GM19324 (cell line): ENCODE results near the gene VWCE.

Experiments used
- ATAC-seq: cut with Tn5 transposase; IDR thresholded peaks from one replicate; pipeline ENCODE4 v1.9.1; 2021; ENCODE audit warnings: mild to moderate bottlenecking, moderate library complexity; ENCODE audit not compliant: unreplicated experiment, low FRiP score

The VWCE gene

DNA sequence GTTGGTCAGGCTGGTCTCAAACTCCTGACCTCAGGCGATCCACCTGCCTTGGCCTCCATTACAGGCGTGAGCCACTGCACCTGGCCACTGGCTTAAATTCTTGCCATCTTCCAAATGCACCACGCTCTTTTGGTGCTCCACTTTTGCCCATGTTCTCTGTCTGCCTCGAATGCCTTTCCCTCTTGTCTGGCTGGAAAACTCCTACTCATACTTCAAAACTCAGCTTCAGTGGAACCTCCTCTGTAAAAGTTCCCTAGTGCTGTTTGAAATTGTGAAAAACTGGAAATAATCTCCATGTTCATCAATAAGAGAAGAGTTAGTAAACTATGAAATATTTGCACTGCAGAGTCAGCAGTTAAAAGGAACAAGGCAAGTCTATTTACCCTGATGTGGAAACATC is 11.5 kb downstream of the VWCE start:
- no peak for ATAC-seq

GRCh38 chr11:61281581-61282250 is 13.4 kb downstream of the VWCE start:
- ATAC-seq = no peak

DNA sequence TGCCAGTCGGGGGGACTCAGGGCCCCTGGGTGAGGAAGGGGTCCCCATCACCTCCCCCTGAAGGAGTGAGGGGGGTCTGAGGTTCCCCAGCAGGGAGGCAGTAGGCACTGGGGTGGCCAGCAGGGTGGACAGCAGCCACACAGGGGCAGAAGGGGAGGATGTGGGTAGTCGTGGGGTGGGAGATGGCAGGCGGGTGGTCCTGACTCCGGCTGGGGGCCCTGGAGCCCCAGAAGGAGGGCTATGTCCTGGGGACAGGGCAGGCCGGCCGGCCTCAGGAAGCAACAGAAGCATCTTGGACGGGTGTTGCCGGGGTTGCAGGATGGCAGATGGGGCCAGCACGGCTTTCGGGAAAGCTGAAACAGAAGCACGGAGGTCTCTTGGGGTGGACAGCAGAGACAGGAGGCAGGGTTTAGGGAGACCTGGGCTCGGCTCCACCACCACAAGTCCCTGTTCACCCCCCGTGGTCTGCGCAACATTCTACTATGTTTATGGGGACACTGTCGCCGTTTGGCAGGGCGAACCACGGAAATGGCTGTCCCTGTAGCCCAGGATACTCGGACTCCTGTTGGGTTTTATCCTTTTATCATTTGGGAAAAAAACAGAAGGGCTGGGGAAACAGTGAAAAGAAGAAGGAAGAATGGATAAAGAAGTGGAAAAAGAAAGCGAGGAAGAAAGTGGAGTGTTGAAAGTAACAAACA is 14.1 kb downstream of the VWCE start:
- ATAC-seq = no peak

DNA sequence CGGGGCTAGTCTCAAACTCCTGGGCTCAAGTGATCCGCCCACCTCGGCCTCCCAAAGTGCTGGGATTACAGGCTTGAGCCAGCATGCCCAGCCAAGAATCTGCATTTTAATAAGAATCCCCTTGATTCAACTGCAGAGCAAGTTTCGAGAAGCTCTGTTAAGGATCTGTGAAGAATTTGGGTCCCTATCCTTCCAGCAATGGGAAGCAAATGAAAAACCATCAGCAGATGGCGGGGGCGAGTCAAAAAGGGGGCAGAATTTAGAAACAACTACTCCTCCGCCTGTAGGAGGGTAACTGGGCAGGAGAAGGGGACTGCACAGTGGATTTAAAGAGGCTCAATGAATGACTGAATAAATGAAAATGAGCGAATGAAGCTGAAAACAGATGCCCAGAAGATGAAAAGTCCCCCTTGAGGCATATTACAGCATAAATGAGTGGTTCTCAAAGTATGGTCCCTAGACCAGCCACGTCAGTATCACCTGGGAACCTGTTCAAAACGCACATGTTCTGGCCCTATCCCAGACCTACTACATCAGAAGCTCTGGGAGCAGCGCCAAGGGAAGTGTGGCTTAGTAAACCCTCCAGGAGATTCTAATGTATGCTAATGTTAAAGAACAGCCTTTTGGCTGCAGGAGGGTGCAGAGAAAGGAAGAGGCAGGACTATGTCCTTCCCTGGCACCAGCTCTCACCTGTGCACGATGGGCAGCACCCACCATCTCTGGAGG is 15.0 kb downstream of the VWCE start:
- ATAC-seq = no peak

- ATAC-seq = no peak
These were observed 17.1 kb downstream of the VWCE start for GRCh38 chr11:61278001-61278470.

GRCh38 chr11:61277186-61278000 is 17.7 kb downstream of the VWCE start:
- ATAC-seq = no peak

DNA sequence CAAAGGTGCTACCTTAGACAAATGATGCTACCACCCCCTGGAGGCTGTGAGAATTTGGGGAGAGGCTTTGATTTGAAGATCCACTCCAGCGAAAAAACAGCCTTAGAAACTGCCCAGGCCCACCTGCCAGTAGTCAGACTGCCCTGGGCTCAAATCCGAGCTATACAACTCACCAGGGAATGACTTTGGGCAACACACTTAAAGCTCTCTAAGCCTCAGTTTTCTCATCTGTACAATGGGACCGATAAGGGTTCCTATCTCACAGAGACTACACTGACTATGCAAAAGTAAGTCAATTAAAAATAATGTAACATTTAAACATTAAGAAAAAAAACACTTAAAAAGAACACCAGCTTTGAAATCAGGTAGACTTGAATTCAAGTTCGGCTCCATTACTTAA is 19.9 kb downstream of the VWCE start:
- ATAC-seq = no peak

DNA sequence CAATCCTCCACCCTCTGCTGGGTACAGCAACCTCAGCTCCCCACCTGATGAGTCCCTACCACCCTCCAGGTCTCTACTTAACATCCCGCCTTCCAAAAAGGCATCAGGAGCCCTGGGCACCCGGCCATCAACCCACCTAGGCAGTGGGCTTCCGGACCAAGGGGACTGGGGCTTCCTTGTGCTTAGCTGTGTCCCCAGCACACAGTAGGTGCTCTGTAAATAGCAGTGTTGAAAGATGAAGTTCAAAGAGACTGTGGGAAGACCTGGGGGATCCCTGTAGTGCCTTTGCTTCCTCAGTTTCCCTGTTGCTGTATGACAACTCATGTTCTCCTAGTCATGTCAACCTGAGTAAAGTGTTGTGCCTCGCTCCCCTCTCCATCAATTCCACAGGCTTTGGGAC is 21.0 kb downstream of the VWCE start:
- no peak for ATAC-seq

- ATAC-seq = no peak
These were observed 21.7 kb downstream of the VWCE start for GRCh38 chr11:61273178-61274078.

GRCh38 chr11:61272731-61273130 is 22.4 kb downstream of the VWCE start:
- ATAC-seq = no peak

DNA sequence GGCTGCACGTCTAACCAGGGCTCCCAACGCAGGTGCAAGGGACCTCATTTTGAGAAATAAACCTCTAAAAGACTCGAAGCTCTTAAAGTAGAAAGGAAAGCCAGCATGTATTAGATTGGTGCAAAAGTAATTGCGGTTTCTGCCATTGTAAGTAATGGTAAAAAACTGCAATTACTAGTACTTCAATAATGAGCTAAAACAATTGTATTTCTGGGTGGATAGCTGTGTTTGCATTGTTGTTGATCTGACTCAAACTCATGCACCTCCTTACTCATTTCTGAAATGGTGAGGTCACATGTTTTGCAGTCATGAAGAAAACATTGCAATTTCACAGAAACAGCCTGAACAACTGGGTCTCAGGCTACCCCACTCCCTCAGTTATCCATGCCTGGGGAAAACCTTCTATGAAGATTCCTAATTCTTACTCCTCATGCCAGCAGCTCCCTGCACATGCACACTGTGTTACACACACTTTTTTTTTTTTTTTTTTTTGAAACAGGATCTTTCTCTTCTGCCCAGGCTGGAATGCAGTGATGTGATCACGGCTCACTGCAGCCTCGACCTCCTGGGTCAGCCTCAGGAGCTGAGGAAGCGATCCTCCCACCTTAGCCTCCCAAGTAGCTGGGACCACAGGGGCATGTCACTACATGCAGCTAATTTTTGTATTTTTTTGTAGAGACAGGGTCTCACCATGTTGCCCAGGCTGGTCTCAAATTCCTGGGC is 24.6 kb downstream of the VWCE start:
- no peak for ATAC-seq

GRCh38 chr11:61268588-61269250 is 26.4 kb downstream of the VWCE start:
- ATAC-seq = no peak

DNA sequence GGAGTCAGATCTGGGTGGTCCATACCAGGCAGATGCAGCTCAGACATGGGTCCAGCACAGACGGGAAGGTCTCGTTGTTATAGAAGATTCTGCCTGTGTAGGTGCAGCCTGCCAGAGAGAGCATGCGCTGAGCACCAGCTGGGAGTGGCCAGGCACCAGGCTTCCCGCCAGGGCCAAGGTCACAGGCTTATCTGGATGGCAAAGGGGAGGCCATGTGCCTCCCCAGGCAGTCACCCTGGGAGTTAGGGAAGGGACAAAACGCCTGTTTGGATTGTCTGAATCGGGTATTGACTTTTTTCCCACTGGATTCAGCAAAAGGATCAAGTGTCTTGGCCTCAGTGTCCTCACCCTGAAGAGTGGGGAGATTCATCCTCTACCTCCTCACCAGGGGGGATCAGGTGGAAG is 27.7 kb downstream of the VWCE start:
- ATAC-seq = no peak

- no peak for ATAC-seq
These were observed 28.5 kb downstream of the VWCE start for GRCh38 chr11:61266602-61267001.

DNA sequence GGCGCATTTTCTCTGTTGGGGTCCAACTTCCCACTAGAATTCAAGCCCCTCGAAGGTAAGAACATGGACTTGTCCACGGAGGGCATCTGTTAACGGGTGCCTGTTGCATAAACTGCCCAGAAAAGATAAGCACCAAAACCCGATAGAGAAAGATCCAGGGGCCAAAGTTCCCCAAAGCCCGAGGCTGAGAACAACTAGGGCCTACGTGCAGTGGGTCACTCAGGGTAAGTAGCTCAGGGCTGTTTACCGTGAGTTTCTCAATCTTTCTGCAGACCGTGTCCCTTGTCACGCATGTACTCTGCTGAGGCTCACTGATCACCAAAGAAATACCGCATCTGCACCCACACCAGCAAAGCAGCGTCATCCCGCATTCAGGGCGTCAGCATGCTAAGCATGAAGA is 29.8 kb downstream of the VWCE start:
- no peak for ATAC-seq

DNA sequence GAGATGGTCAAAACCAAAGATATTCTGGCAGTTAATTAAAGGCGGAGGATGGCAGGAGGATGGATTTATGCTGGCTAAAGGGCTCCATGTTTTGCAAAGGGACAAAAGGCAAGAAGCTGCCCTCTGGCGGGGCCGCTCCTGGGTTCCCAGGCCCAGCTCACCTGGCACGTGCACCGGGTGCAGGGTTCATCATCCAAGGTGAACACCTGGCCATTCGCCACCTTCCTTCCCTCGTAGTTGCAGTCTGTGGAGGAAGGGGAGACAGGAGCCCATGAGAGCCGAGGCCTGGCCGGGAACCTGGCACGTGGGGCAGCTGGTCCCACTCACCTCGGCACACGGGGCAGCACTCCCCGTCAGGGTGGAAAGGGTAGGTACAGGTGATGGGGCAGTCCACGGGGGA is 30.3 kb downstream of the VWCE start:
- no peak for ATAC-seq

DNA sequence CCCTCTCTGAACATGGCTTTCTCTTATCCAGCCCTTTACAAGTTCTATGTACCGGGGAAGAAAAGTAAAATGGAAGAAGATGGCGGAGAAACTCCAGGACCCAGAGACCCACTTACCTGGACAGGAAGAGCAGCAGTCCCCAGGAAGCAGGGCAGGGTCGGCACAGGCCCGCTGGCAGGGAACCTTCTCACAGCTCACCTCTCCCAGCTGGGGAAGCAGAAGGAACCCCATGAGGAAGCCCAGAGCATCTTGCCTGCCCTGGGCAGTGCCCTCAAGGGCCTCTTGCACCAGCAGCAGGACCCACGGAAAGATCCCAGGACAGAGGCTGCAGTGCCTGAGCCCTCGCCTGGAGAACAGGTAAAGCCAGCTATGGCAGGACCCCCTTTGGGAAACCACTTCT is 30.7 kb downstream of the VWCE start:
- no peak for ATAC-seq

GRCh38 chr11:61259363-61259762 is 35.8 kb downstream of the VWCE start:
- ATAC-seq = no peak

DNA sequence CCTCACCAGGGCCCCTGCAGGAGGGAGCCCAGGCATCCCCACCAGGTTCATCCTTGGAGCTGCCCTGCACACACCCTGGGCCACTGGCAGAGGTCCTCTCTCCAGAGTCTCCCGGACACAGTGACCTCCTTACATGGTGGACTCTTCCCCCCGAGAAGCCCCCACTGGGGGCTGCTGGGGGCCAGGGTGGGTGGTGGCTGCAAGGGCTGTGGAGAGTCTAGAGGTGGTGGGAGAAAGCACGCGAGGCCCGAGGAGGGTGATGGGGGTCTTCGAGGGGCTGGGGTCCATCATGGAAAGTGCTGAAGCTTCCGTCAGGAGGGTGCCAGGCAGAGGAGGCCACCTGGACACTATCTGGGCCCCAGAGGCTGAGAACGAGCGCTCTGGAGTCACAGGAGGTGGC is 36.6 kb downstream of the VWCE start:
- no peak for ATAC-seq
